Measurements from ENCODE around the gene TECPR1. TPM values are rescaled to one million over a fixed set of nuclear protein-coding genes. Genes with fewer than 3 reads are reported as not detected.

The TECPR1 gene
- total RNA-seq, 5 donors from 2014 or later (not counting 1 experiment from before 2014, with no cell fraction given), result 118 to 192 (median 162) TPM

DNA sequence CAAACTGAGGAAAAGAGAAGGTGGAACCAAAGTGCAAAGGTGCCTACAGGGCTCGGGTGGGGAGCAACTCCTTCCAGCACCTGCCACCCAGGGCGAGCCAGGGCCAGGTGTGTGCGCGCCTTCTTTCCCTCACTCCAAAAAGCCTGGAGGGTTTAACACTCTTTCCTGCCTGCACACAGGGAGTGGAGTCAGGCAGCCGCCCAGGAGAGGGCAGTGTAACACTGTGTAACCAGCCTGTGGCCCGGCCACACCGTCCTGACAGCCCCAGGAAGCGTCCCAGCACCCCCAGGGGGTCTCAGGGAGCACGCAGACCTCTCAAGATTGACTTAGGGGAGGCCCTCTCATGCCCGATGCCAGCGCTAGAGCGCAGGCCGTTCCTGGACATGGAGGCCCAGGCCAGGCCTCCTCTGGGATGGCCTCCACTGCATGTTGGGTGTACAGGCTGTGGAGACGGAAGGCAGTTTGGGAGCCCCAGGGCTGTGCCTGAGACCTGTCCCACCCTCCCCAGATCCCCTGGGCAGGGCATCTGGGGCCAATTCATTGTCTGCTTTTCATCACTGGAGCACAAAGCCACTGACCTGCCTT, 42.9 kb upstream of the TECPR1 start:
- no peaks in the 10 kb centered on the region for H3K9me3 Mint-ChIP-seq
- H3K27ac ChIP-seq (ENCODE audit: low read length), result no peak overlapping the region
- no peaks in the 10 kb centered on the region for H3K27me3 Mint-ChIP-seq
- no peak overlapping the region for H3K27ac Mint-ChIP-seq
- CTCF ChIA-PET, result no interaction called here
- no peaks in the 10 kb centered on the region for H3K27me3 ChIP-seq (replicated peaks in 1 of 2; ENCODE audit: control insufficient read depth in 2 of 2, extremely low read depth in 1 of 2, insufficient read depth in 2 of 2, low read length in 1 of 2)
- no peaks in the 10 kb centered on the region for H3K9me3 ChIP-seq
- ATAC-seq (replicated peaks in 1 of 4) (peak; percentile 36 to 61 (median 52)), DNase-seq (peak in 11 of 35 experiments; percentile 14 to 33 (median 20))
- WGBS (ENCODE audit: insufficient coverage), result 69% methylated on average over 13 of the region's 14 CpGs
- H3K4me3 ChIP-seq (ENCODE audit: control insufficient read depth in 1 of 2, extremely low read depth in 1 of 2, low read length in 1 of 2), result no peak overlapping the region
- no peaks in the 10 kb centered on the region for H3K4me1 Mint-ChIP-seq
- H3K36me3 ChIP-seq (ENCODE audit: control insufficient read depth in 2 of 2, extremely low read depth in 1 of 2, insufficient read depth in 1 of 2, low read length in 1 of 2), result peaks cover 8 to 15% of the 10 kb centered on the region in 2 donors
- no peaks in the 10 kb centered on the region for H3K4me1 ChIP-seq (ENCODE audit: control insufficient read depth in 1 of 2, extremely low read depth in 1 of 2, insufficient read depth in 2 of 2, low read length in 2 of 2)
- no peak overlapping the region for H3K4me3 Mint-ChIP-seq
- peaks cover 2% of the 10 kb centered on the region for H3K36me3 Mint-ChIP-seq
- POLR2A ChIA-PET, result no interaction called here

DNA sequence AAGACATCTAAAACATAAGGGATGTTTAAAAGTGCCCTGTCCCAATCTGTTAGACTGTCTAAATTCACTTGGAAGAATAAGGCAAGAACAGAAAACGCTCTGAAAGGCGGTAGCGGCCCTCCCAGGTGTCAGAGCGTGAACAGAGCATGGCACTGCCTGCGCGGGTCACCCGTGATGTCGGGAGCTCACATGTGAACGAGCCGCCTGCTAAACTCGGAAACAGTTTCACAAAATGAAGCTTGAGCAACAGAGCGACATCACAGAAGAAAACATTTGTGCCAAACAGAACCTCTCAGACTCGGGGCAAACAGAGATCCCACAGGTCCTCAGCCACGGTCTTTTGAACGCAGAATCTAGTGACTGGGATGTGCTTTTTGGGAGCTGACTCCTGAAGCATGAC, 42.3 kb upstream of the TECPR1 start:
- ChIA-PET POLR2A (no interaction called here), CTCF (no interaction called here)
- Mint-ChIP-seq H3K27me3 (no peaks in the 10 kb centered on the region), H3K4me3 (no peak overlapping the region), H3K9me3 (no peaks in the 10 kb centered on the region), H3K36me3 (peaks cover 2% of the 10 kb centered on the region), H3K4me1 (peaks cover 0 to 3% (median 0%) of the 10 kb centered on the region in 3 donors), H3K27ac (no peak overlapping the region)
- Histone ChIP-seq H3K4me3 (ENCODE audit: control insufficient read depth in 1 of 2, extremely low read depth in 1 of 2, low read length in 1 of 2) (no peak overlapping the region), H3K36me3 (ENCODE audit: control insufficient read depth in 2 of 2, extremely low read depth in 1 of 2, insufficient read depth in 1 of 2, low read length in 1 of 2) (peaks cover 8 to 15% of the 10 kb centered on the region in 2 donors), H3K27ac (ENCODE audit: low read length) (no peak overlapping the region), H3K9me3 (no peaks in the 10 kb centered on the region), H3K4me1 (ENCODE audit: control insufficient read depth in 1 of 2, extremely low read depth in 1 of 2, insufficient read depth in 2 of 2, low read length in 2 of 2) (no peaks in the 10 kb centered on the region), H3K27me3 (replicated peaks in 1 of 2; ENCODE audit: control insufficient read depth in 2 of 2, extremely low read depth in 1 of 2, insufficient read depth in 2 of 2, low read length in 1 of 2) (no peaks in the 10 kb centered on the region)
- DNase-seq (no peak), ATAC-seq (replicated peaks in 1 of 4) (no peak)
- WGBS (ENCODE audit: insufficient coverage), result 96% methylated on average over 12 of the region's 15 CpGs

DNA sequence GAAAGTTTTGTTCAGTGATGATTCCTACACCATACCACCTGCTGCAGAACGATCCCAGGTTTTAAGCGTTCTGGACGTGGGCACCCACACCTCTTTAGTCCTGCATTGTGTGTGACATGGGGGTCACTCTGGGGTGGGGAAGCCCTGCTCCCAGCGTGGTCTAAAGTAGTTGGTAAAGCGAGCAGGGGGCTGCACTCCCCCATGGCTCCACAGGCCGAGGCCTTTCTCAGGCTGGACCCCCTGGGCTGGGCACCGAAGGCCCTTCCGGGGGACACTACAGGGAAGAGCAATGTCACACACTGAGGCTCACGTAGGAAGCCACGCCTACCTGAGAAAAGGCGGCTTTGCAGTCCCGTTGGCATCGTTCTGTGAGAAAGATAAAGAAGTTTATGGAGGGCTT, 41.7 kb upstream of the TECPR1 start:
- Histone ChIP-seq H3K9me3 (no peaks in the 10 kb centered on the region), H3K4me3 (ENCODE audit: control insufficient read depth in 1 of 2, extremely low read depth in 1 of 2, low read length in 1 of 2) (no peak overlapping the region), H3K36me3 (ENCODE audit: control insufficient read depth in 2 of 2, extremely low read depth in 1 of 2, insufficient read depth in 1 of 2, low read length in 1 of 2) (peaks cover 8 to 15% of the 10 kb centered on the region in 2 donors), H3K27me3 (replicated peaks in 1 of 2; ENCODE audit: control insufficient read depth in 2 of 2, extremely low read depth in 1 of 2, insufficient read depth in 2 of 2, low read length in 1 of 2) (no peaks in the 10 kb centered on the region), H3K4me1 (ENCODE audit: control insufficient read depth in 1 of 2, extremely low read depth in 1 of 2, insufficient read depth in 2 of 2, low read length in 2 of 2) (no peaks in the 10 kb centered on the region), H3K27ac (ENCODE audit: low read length) (no peak overlapping the region)
- Mint-ChIP-seq H3K4me3 (no peak overlapping the region), H3K27me3 (no peaks in the 10 kb centered on the region), H3K4me1 (peaks cover 0 to 3% (median 0%) of the 10 kb centered on the region in 3 donors), H3K36me3 (peaks cover 2% of the 10 kb centered on the region), H3K27ac (no peak overlapping the region), H3K9me3 (no peaks in the 10 kb centered on the region)
- whole genome bisulfite sequencing (ENCODE audit: insufficient coverage), result 88% methylated on average over 9 of the region's 13 CpGs
- DNase-seq (no peak), ATAC-seq (replicated peaks in 1 of 4) (no peak)
- CTCF ChIA-PET, result no interaction called here
- POLR2A ChIA-PET, result no interaction called here

DNA sequence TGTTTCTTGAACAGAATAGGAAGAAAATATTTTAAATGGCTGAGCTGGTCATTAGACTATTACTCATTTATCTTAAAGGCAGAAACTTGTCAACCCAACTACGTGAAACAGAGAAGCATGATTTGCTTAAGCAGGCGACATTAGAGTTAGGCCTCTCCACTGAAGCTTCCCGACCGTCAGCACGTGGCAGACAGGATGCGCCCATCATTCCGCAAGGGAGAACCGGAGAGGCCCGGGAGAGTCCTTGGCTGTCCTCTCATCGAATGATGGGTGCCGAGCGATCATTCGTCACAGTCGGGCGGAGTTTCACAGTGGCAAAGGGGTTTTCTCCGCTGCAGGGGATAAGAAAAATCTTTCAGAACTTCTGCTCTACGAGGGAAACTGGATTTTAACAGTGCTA, 41.2 kb upstream of the TECPR1 start:
- Mint-ChIP-seq H3K27ac (no peak overlapping the region), H3K4me1 (peaks cover 4 to 5% (median 4%) of the 10 kb centered on the region in 3 donors), H3K4me3 (no peak overlapping the region), H3K27me3 (no peaks in the 10 kb centered on the region), H3K36me3 (peaks cover 2% of the 10 kb centered on the region), H3K9me3 (no peaks in the 10 kb centered on the region)
- 93% methylated on average over 16 of the region's 17 CpGs for WGBS (ENCODE audit: insufficient coverage)
- Histone ChIP-seq H3K27me3 (replicated peaks in 1 of 2; ENCODE audit: control insufficient read depth in 2 of 2, extremely low read depth in 1 of 2, insufficient read depth in 2 of 2, low read length in 1 of 2) (no peaks in the 10 kb centered on the region), H3K4me1 (ENCODE audit: control insufficient read depth in 1 of 2, extremely low read depth in 1 of 2, insufficient read depth in 2 of 2, low read length in 2 of 2) (no peaks in the 10 kb centered on the region), H3K36me3 (ENCODE audit: control insufficient read depth in 2 of 2, extremely low read depth in 1 of 2, insufficient read depth in 1 of 2, low read length in 1 of 2) (peaks cover 8 to 15% of the 10 kb centered on the region in 2 donors), H3K9me3 (no peaks in the 10 kb centered on the region), H3K27ac (ENCODE audit: low read length) (no peak overlapping the region), H3K4me3 (ENCODE audit: control insufficient read depth in 1 of 2, extremely low read depth in 1 of 2, low read length in 1 of 2) (no peak overlapping the region)
- ChIA-PET CTCF (interaction anchor here in 1 of 2 donors (0.6 kb wide), 1 partner anchor 192 kb away, joined by 3 read pairs; no protein-coding TSS in a partner anchor), POLR2A (interaction anchor here in 1 of 2 donors (0.6 kb wide), 1 partner anchor 13 kb away, joined by 4 read pairs; no protein-coding TSS in a partner anchor)
- ATAC-seq (replicated peaks in 1 of 4), result no peak
- DNase-seq, result no peak

DNA sequence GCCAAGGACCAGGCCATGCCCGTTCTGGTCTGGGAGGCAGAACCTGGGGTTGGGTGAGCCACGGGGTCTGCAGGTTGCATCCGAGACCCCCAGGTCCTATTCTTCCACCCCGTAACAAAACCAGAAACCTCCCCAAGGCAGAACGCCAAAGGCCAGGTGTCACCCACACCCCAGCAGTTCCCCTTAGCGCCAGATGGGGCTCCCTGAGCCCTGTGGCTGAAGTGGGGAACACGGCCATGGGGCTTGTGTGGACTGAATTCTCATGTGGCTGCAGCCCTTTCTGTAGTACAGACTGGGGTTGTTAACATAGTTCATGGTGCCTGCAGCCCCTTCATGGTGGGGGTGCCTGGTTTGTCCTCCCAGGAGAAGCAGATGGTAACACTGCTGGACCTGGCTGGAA, 39.7 kb upstream of the TECPR1 start:
- DNase-seq, result no peak
- WGBS (ENCODE audit: insufficient coverage), result 95% methylated on average over 6 of the region's 7 CpGs
- H3K36me3 Mint-ChIP-seq, result peaks cover 2% of the 10 kb centered on the region
- no peak overlapping the region for H3K4me3 Mint-ChIP-seq
- no peaks in the 10 kb centered on the region for H3K9me3 Mint-ChIP-seq
- CTCF ChIA-PET, result no interaction called here
- POLR2A ChIA-PET, result no interaction called here
- peaks cover 4 to 5% (median 5%) of the 10 kb centered on the region in 3 donors for H3K4me1 Mint-ChIP-seq
- Histone ChIP-seq H3K27me3 (replicated peaks in 1 of 2; ENCODE audit: control insufficient read depth in 2 of 2, extremely low read depth in 1 of 2, insufficient read depth in 2 of 2, low read length in 1 of 2) (no peaks in the 10 kb centered on the region), H3K4me1 (ENCODE audit: control insufficient read depth in 1 of 2, extremely low read depth in 1 of 2, insufficient read depth in 2 of 2, low read length in 2 of 2) (peaks cover 0 to 11% of the 10 kb centered on the region in 2 experiments), H3K4me3 (ENCODE audit: control insufficient read depth in 1 of 2, extremely low read depth in 1 of 2, low read length in 1 of 2) (no peak overlapping the region), H3K36me3 (ENCODE audit: control insufficient read depth in 2 of 2, extremely low read depth in 1 of 2, insufficient read depth in 1 of 2, low read length in 1 of 2) (peaks cover 6 to 15% of the 10 kb centered on the region in 2 donors), H3K9me3 (no peaks in the 10 kb centered on the region), H3K27ac (ENCODE audit: low read length) (no peak overlapping the region)
- H3K27me3 Mint-ChIP-seq, result no peaks in the 10 kb centered on the region
- no peak overlapping the region for H3K27ac Mint-ChIP-seq
- ATAC-seq (replicated peaks in 1 of 4), result no peak

DNA sequence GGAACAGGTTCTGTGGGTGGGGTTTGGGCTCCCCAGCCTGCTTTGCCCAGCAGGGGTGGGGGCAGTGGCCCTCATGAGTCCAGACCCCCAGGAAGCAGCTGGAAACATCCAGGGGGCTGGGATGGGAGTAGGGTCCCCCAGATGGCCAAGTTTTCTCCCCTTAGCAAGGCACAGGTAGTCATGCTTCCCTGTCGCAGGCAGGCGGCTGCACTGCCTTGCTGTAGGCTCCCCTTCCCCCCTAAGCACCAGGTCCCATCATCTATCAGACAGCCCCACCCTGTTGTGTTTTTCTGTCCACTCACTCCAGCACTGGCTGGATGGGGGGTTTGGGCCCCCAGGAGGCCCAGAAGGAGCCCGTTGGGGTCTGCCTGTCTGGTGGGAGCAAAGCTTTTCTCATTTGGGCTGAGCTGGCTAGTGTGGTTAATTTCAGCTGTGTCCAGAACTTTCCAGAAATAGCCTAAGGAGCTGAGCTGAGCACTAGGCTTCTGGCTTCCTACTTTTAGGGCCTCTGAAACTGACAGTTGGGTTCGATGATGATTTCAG, 37.4 kb upstream of the TECPR1 start:
- no peak for DNase-seq
- CTCF ChIA-PET, result no interaction called here
- Mint-ChIP-seq H3K9me3 (no peaks in the 10 kb centered on the region), H3K27me3 (no peaks in the 10 kb centered on the region), H3K36me3 (peaks cover 2% of the 10 kb centered on the region), H3K4me1 (peaks cover 13 to 19% (median 19%) of the 10 kb centered on the region in 3 donors), H3K27ac (no peak overlapping the region), H3K4me3 (no peak overlapping the region)
- Histone ChIP-seq H3K4me1 (ENCODE audit: control insufficient read depth in 1 of 2, extremely low read depth in 1 of 2, insufficient read depth in 2 of 2, low read length in 2 of 2) (peaks cover 0 to 32% of the 10 kb centered on the region in 2 experiments), H3K36me3 (ENCODE audit: control insufficient read depth in 2 of 2, extremely low read depth in 1 of 2, insufficient read depth in 1 of 2, low read length in 1 of 2) (peaks cover 9 to 15% of the 10 kb centered on the region in 2 donors), H3K27me3 (replicated peaks in 1 of 2; ENCODE audit: control insufficient read depth in 2 of 2, extremely low read depth in 1 of 2, insufficient read depth in 2 of 2, low read length in 1 of 2) (no peaks in the 10 kb centered on the region), H3K9me3 (no peaks in the 10 kb centered on the region), H3K27ac (ENCODE audit: low read length) (no peak overlapping the region), H3K4me3 (ENCODE audit: control insufficient read depth in 1 of 2, extremely low read depth in 1 of 2, low read length in 1 of 2) (no peak overlapping the region)
- no peak for ATAC-seq (replicated peaks in 1 of 4)
- 93% methylated on average over 2 of the region's 4 CpGs for WGBS (ENCODE audit: insufficient coverage)
- POLR2A ChIA-PET, result no interaction called here

Data from T-cell (primary cell).